Mammary epithelial cell (primary cell): ENCODE results near the gene CC2D2B.
"Not testable (repeated sequence)": the region's sequence is repeated elsewhere in the genome, so short reads cannot be mapped to it uniquely, and the experiment has no call there.

Source experiments
- CTCF ChIP-seq, 2 donors: IDR thresholded peaks in 1 of 2; conservative IDR thresholded peaks in 1 of 2; 2 replicates each; pipeline ENCODE4 v1.5.1; 2011 to 2012; ENCODE audit warnings: inconsistent platforms in 2 of 2, low read length in 2 of 2, mild to moderate bottlenecking in 2 of 2, control low read depth in 1 of 2, low read depth in 1 of 2; ENCODE audit not compliant: insufficient read depth in 1 of 2; ENCODE audit errors: extremely low read depth in 1 of 2
- EZH2 ChIP-seq: IDR thresholded peaks from 2 replicates; pipeline ENCODE4 v1.6.1; 2012; ENCODE audit warnings: low read length, inconsistent platforms, borderline replicate concordance

GRCh38 chr10:95994376-95994775 lies 86.6 kb downstream of the CC2D2B start:
- TF ChIP-seq CTCF (conservative IDR thresholded peaks at IDR 0.05 in 1 of 2, IDR thresholded peaks at IDR 0.05 in 1 of 2; ENCODE audit: extremely low read depth in 1 of 2, insufficient read depth in 1 of 2, low read depth in 1 of 2, low read length in 2 of 2); EZH2: not testable (repeated sequence)
